ENCODE data around the gene PTH1R. TPM values are rescaled to one million over a fixed set of nuclear protein-coding genes. Genes with fewer than 3 reads are reported as not detected.

The PTH1R gene
- total RNA-seq, 2 donors from 2014 or later, result 0.69 to 0.86 TPM

DNA sequence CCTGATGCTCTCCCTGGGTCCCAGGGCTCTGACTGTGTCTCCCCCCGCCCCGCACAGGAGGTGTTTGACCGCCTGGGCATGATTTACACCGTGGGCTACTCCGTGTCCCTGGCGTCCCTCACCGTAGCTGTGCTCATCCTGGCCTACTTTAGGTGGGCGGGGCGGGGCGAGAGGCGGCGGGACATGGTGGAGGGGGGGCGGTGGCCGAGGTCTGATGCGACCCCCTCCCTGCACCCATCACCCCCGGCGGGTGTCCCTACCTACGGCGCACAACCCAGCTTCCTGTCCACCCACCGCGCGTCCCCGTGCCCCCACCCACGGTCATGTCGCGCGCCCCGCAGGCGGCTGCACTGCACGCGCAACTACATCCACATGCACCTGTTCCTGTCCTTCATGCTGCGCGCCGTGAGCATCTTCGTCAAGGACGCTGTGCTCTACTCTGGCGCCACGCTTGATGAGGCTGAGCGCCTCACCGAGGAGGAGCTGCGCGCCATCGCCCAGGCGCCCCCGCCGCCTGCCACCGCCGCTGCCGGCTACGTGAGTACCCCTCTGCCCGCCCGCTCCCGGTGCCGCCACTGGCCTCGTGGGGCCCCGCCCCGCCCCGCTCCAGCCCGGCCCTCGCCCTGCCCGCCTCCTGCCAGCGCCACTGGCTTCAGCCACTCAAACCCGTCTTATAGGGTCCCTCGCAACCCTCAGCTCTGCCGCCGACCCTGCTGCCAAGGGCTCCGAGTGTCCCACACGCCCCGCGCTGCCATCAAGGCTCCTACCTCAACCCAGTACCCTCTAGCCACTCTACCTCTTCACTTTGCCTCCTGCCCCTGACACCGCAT, 21.0 kb downstream of the PTH1R start:
- Histone ChIP-seq H3K27me3 (peaks cover 16% of the 10 kb centered on the region), H3K9ac (ENCODE audit: low read depth in 2 of 2, low read length in 2 of 2) (no peak overlapping the region), H3K36me3 (no peaks in the 10 kb centered on the region), H3K9me3 (no peaks in the 10 kb centered on the region), H3K4me1 (no peaks in the 10 kb centered on the region), H3K4me3 (no peak overlapping the region), H3K27ac (no peak overlapping the region)
- intact Hi-C loops (cut with DNase I), result no loop called here
- TF ChIP-seq, protein P1, sequence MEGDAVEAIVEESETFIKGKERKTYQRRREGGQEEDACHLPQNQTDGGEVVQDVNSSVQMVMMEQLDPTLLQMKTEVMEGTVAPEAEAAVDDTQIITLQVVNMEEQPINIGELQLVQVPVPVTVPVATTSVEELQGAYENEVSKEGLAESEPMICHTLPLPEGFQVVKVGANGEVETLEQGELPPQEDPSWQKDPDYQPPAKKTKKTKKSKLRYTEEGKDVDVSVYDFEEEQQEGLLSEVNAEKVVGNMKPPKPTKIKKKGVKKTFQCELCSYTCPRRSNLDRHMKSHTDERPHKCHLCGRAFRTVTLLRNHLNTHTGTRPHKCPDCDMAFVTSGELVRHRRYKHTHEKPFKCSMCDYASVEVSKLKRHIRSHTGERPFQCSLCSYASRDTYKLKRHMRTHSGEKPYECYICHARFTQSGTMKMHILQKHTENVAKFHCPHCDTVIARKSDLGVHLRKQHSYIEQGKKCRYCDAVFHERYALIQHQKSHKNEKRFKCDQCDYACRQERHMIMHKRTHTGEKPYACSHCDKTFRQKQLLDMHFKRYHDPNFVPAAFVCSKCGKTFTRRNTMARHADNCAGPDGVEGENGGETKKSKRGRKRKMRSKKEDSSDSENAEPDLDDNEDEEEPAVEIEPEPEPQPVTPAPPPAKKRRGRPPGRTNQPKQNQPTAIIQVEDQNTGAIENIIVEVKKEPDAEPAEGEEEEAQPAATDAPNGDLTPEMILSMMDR (IDR thresholded peaks at IDR 0.05), result no peak
- DNase-seq, result no peak

DNA sequence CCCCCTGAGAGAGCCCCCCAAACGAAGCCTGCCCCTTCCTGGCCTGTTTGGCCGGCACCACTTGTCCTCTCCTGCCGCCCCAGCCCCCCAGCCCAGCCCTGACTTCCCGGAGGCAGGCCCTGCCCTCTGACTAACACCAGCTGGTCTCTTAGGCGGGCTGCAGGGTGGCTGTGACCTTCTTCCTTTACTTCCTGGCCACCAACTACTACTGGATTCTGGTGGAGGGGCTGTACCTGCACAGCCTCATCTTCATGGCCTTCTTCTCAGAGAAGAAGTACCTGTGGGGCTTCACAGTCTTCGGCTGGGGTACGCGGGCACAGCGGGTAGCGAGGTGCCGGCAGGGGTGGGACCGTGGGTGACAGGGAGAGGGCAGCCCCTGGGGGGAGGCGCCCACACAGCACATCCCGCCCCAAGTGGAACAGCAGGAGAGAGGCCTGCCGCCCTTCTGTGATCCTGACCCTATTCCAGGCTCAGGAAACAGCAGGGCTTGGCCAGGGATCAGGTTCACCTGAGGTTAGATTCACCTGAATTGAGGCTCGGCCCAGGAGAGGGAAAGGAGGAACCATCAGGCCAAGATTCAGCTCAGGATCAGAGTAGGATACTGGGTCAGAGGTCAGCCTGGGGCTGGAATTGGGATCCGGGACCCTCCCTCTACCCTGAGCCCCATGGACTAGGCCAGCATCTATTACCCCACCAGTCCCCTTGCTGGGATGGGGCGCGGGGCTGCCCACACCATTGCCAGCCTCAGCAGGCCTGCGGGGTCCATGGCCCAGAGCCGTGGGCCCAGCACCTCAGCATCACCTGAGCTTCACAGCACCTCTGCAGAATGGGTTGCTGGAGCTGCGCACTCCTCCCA, 21.9 kb downstream of the PTH1R start:
- Histone ChIP-seq H3K9ac (ENCODE audit: low read depth in 2 of 2, low read length in 2 of 2) (no peak overlapping the region), H3K9me3 (no peaks in the 10 kb centered on the region), H3K36me3 (no peaks in the 10 kb centered on the region), H3K27me3 (peaks cover 16% of the 10 kb centered on the region), H3K27ac (no peak overlapping the region), H3K4me3 (no peak overlapping the region), H3K4me1 (no peaks in the 10 kb centered on the region)
- intact Hi-C loops (cut with DNase I), result no loop called here
- no peak for DNase-seq
- TF ChIP-seq, protein P1 (IDR thresholded peaks at IDR 0.05), result no peak

DNA sequence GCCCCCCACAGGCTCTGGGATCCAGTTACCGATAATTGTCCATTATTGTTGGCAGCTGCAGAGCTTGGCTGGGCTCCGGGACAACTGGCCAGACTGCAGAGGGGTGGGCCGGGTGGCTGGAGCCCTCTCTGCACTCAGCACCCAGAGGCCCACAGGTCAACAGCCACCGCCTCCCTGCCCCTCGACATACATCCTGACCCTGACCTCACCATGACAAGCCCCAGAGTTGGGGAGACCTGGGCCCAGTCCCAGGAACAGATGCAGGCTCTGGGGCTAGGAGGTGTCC, 22.4 kb downstream of the PTH1R start:
- intact Hi-C loops (cut with DNase I), result no loop called here

DNA sequence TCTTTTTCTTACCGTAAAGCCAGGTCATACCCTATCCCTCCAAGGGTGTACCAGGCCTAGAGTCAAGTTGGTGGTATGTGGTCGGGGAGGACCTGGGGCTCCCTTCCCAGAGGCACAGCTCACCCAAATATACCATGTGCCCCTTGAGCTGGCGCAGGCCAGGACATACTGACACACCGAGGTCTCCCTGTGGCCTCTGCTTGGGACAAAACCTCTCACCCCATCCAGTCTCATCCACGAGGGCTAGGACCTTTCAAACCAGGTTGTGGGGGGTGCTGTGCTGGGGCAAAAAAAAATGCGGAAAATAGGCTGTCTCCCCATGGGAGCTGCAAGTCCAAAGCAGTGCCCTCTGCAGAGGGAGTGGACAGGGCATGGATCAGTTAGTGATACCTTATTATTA, 22.8 kb downstream of the PTH1R start:
- Histone ChIP-seq H3K27me3 (peaks cover 16% of the 10 kb centered on the region), H3K9ac (ENCODE audit: low read depth in 2 of 2, low read length in 2 of 2) (no peak overlapping the region), H3K27ac (no peak overlapping the region), H3K4me3 (no peak overlapping the region), H3K4me1 (no peaks in the 10 kb centered on the region), H3K36me3 (no peaks in the 10 kb centered on the region), H3K9me3 (no peaks in the 10 kb centered on the region)
- intact Hi-C loops (cut with DNase I), result no loop called here
- DNase-seq, result no peak
- TF ChIP-seq, protein P1 (IDR thresholded peaks at IDR 0.05), result no peak

More for the DNA sequence above, 22.4 kb downstream of the PTH1R start:
- TF ChIP-seq, protein P1 (IDR thresholded peaks at IDR 0.05), result no peak
- no peaks in the 10 kb centered on the region for H3K36me3 ChIP-seq
- H3K9me3 ChIP-seq, result no peaks in the 10 kb centered on the region
- no peak overlapping the region for H3K27ac ChIP-seq
- H3K27me3 ChIP-seq, result peaks cover 16% of the 10 kb centered on the region
- DNase-seq, result no peak
- H3K4me3 ChIP-seq, result no peak overlapping the region
- no peak overlapping the region for H3K9ac ChIP-seq (ENCODE audit: low read depth in 2 of 2, low read length in 2 of 2)
- H3K4me1 ChIP-seq, result no peaks in the 10 kb centered on the region

DNA sequence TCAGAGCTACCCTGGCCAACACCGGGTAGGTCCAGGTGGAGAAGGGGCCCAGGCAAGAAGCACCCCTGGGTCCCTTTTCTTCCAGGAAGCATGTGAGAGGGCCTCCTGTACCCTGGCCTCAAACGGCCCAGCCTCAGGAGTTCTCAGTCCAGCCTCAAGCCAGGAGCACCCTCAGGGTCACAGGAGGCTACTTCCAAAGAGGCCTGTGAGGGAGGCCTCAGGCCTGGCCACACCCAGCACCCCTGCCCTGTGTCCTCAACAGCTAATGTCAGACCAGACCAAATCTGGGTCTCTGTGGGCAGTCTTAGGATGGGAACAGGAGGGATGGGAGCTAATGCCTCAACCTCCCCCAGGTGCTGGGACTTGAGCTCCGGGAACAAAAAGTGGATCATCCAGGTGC, 23.5 kb downstream of the PTH1R start:
- intact Hi-C loops (cut with DNase I), result no loop called here
- H3K36me3 ChIP-seq, result no peaks in the 10 kb centered on the region
- DNase-seq, result no peak

More for the DNA sequence above, 23.5 kb downstream of the PTH1R start:
- Histone ChIP-seq H3K9me3 (no peaks in the 10 kb centered on the region), H3K27me3 (peaks cover 16% of the 10 kb centered on the region), H3K27ac (no peak overlapping the region), H3K4me1 (no peaks in the 10 kb centered on the region), H3K9ac (ENCODE audit: low read depth in 2 of 2, low read length in 2 of 2) (no peak overlapping the region), H3K4me3 (no peak overlapping the region)
- TF ChIP-seq, protein P1 (IDR thresholded peaks at IDR 0.05), result no peak

All from colonic mucosa (tissue), 4 donors.